Tibial artery (tissue), 4 donors: ENCODE measurements around the gene NPEPPS.
"Not testable (repeated sequence)": the region's sequence is repeated elsewhere in the genome, so short reads cannot be mapped to it uniquely, and the experiment has no call there.

Experiments used
- DNase-seq, 2 donors: peaks; one replicate each; pipeline ENCODE4 v3.0.0-alpha.2; 2019
- H3K27ac ChIP-seq, 2 donors: fragments of 200-600 bp; sonication (generic) in 1 of 2; 1 replicate in 1 of 2; 2 replicates in 1 of 2; pipeline ENCODE4 v1.5.1; 2018 to 2019; ENCODE audit warnings: mild to moderate bottlenecking in 1 of 2
- H3K27me3 ChIP-seq, 2 donors: fragments of 200-600 bp; sonication (generic) in 1 of 2; one replicate each; pipeline versions ENCODE4 v1.5.1 to v1.6.0; 2016 to 2019
- H3K36me3 ChIP-seq, 3 donors: fragments of 200-600 bp; sonication (generic) in 2 of 3; one replicate each; pipeline ENCODE4 v1.5.1; 2016 to 2019; ENCODE audit warnings: mild to moderate bottlenecking in 2 of 3
- H3K4me1 ChIP-seq, 4 donors: fragments of 200-600 bp; sonication (generic) in 2 of 4; 1 replicate in 3 of 4; 2 replicates in 1 of 4; pipeline ENCODE4 v1.5.1; 2016 to 2019
- H3K4me3 ChIP-seq, 2 donors: fragments of 200-600 bp; sonication (generic) in 1 of 2; 1 replicate in 1 of 2; 2 replicates in 1 of 2; pipeline ENCODE4 v1.5.1; 2018 to 2019; ENCODE audit warnings: mild to moderate bottlenecking in 2 of 2
- H3K9me3 ChIP-seq, 3 donors: fragments of 200-600 bp; sonication (generic) in 1 of 3; one replicate each; pipeline ENCODE4 v1.5.1; 2016 to 2019
- intact Hi-C: fragments of 100-400 bp; cut with DNase I; formaldehyde crosslinking; loops from one replicate; pipeline ENCODE4 v1.15.0; 2023; ENCODE audit warnings: low total_unique reads
- TF ChIP-seq, protein P1 (sequence below), 2 experiments: fragments of 200-600 bp in 1 of 2; fragments of 450-650 bp in 1 of 2; IDR thresholded peaks; one replicate each; pipeline ENCODE4 v1.5.1; 2017 to 2019; ENCODE audit warnings: antibody characterized with exemption in 2 of 2, mild to moderate bottlenecking in 1 of 2, moderate library complexity in 1 of 2

The NPEPPS gene

GRCh38 chr17:47582416-47582815 lies 51.5 kb downstream of the NPEPPS start:
- H3K27me3 ChIP-seq, H3K36me3 ChIP-seq, H3K27ac ChIP-seq: not testable (repeated sequence)

GRCh38 chr17:47586378-47587055 lies 55.6 kb downstream of the NPEPPS start:
- H3K27me3 ChIP-seq, H3K27ac ChIP-seq, intact Hi-C loops, H3K4me3 ChIP-seq, H3K4me1 ChIP-seq, H3K9me3 ChIP-seq, DNase-seq: not testable (repeated sequence)
- peaks cover 7 to 14% (median 10%) of the 10 kb centered on the region in 3 donors for H3K36me3 ChIP-seq

More at GRCh38 chr17:47582416-47582815, 51.5 kb downstream of the NPEPPS start:
- H3K4me1 ChIP-seq, intact Hi-C loops, H3K4me3 ChIP-seq, H3K9me3 ChIP-seq, DNase-seq: not testable (repeated sequence)

DNA sequence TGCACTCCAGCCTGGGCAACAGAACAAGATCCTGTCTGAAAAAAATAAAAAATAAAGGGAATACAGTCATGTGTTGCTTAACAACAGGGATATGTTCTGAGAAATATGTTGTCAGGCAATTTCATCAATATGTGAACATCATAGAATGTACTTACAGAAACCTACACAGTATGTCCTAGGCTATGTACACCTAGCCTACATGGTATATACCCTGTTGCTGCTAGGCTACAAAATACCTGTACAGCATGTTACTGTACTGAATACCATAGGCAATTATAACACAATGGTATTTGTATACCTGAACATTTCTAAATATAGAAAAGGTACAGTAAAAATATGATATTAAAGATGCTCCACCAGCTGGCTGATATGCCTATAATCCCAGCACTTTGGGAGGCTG lies 62.6 kb downstream of the NPEPPS start:
- H3K4me3 ChIP-seq, H3K27me3 ChIP-seq, H3K4me1 ChIP-seq, intact Hi-C loops, H3K27ac ChIP-seq, DNase-seq, H3K9me3 ChIP-seq: not testable (repeated sequence)
- peaks cover 28 to 64% (median 61%) of the 10 kb centered on the region in 3 donors for H3K36me3 ChIP-seq

DNA sequence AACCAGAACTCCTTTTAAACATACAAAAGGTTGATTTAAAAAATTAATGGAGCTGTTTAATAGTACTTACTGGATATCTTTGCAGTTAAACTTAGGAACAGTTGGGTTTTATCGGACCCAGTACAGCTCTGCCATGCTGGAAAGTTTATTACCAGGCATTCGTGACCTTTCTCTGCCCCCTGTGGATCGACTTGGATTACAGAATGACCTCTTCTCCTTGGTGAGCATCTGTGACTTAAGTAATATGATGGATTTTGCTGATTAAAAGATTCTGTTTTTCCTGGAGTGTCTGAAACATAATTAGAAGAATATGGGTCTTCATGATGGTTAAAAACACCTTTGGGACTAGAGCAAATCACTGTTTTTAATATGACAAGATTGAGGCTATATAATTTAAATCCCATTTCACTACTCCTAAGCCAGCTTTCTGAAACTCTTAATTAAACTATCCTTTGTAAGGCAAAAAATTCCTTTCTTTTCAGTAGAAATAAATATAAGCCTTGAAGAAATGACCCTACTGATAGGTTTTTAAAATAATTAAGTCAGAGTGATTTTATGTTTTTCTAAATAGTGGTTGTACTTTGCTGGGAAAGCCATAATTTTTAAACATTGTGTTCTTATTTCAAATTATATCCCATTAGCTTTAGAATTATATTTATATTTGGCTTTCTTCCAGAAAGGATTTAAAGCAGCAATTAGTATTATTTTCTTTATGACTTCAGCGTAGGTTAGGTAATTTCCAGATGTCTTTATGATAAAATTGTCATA lies 73.1 kb downstream of the NPEPPS start:
- intact Hi-C loops, result no loop called here
- H3K27me3 ChIP-seq, result no peaks in the 10 kb centered on the region
- peaks cover 46 to 92% (median 54%) of the 10 kb centered on the region in 3 donors for H3K36me3 ChIP-seq
- H3K9me3 ChIP-seq, result no peaks in the 10 kb centered on the region
- peak overlapping the region; percentile 53 to 65 for H3K27ac ChIP-seq
- H3K4me1 ChIP-seq, result peaks cover 0 to 32% (median 12%) of the 10 kb centered on the region in 4 donors
- DNase-seq, result no peak
- H3K4me3 ChIP-seq, result no peak overlapping the region
- TF ChIP-seq, protein P1, sequence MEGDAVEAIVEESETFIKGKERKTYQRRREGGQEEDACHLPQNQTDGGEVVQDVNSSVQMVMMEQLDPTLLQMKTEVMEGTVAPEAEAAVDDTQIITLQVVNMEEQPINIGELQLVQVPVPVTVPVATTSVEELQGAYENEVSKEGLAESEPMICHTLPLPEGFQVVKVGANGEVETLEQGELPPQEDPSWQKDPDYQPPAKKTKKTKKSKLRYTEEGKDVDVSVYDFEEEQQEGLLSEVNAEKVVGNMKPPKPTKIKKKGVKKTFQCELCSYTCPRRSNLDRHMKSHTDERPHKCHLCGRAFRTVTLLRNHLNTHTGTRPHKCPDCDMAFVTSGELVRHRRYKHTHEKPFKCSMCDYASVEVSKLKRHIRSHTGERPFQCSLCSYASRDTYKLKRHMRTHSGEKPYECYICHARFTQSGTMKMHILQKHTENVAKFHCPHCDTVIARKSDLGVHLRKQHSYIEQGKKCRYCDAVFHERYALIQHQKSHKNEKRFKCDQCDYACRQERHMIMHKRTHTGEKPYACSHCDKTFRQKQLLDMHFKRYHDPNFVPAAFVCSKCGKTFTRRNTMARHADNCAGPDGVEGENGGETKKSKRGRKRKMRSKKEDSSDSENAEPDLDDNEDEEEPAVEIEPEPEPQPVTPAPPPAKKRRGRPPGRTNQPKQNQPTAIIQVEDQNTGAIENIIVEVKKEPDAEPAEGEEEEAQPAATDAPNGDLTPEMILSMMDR (IDR thresholded peaks at IDR 0.05), result no peak

GRCh38 chr17:47604598-47604927 lies 73.7 kb downstream of the NPEPPS start:
- peaks cover 43 to 86% (median 49%) of the 10 kb centered on the region in 3 donors for H3K36me3 ChIP-seq

DNA sequence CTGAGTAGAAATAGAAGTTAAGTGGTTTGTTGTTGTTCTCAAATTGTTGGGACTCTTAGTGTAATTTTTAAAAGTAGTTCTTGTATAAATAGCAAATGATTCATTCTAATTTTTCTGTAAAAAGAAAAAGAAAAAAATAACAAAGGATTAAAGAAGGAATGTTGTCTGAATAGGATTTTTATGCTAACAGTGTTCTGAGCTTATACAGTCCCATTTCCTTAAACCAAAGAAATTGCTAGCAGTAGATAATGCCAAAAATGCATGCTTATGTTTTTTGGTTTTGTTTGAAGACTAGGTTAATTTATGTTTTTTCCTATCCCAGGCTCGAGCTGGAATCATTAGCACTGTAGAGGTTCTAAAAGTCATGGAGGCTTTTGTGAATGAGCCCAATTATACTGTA lies 74.1 kb downstream of the NPEPPS start:
- intact Hi-C loops, result no loop called here
- Histone ChIP-seq H3K27me3 (no peaks in the 10 kb centered on the region), H3K4me1 (peaks cover 0 to 32% (median 12%) of the 10 kb centered on the region in 4 donors), H3K4me3 (no peak overlapping the region), H3K36me3 (peaks cover 38 to 82% (median 45%) of the 10 kb centered on the region in 3 donors), H3K9me3 (no peaks in the 10 kb centered on the region), H3K27ac (peak overlapping the region; percentile 53 to 65)
- DNase-seq, result no peak
- TF ChIP-seq, protein P1 (IDR thresholded peaks at IDR 0.05), result no peak

More at GRCh38 chr17:47604598-47604927, 73.7 kb downstream of the NPEPPS start:
- peak in 1 of 2 donors; percentile 30 for DNase-seq
- H3K9me3 ChIP-seq, result no peaks in the 10 kb centered on the region
- intact Hi-C loops, result no loop called here
- H3K4me1 ChIP-seq, result peaks cover 0 to 32% (median 12%) of the 10 kb centered on the region in 4 donors
- TF ChIP-seq, protein P1 (IDR thresholded peaks at IDR 0.05), result no peak
- H3K4me3 ChIP-seq, result no peak overlapping the region
- H3K27me3 ChIP-seq, result no peaks in the 10 kb centered on the region
- peak overlapping the region; percentile 53 to 65 for H3K27ac ChIP-seq

- Histone ChIP-seq H3K36me3 (peaks cover 18 to 71% (median 27%) of the 10 kb centered on the region in 3 donors), H3K27me3 (no peaks in the 10 kb centered on the region), H3K4me3 (no peak overlapping the region), H3K9me3 (no peaks in the 10 kb centered on the region), H3K4me1 (peaks cover 0 to 32% (median 12%) of the 10 kb centered on the region in 4 donors), H3K27ac (no peak overlapping the region)
- TF ChIP-seq, protein P1 (IDR thresholded peaks at IDR 0.05), result no peak
- no peak for DNase-seq
- intact Hi-C loops, result no loop called here
Observed at GRCh38 chr17:47607481-47607880, 76.6 kb downstream of the NPEPPS start.
